Transverse colon (tissue), 4 donors: Measurements from ENCODE around the gene GAREM1. TPM values are rescaled to one million over a fixed set of nuclear protein-coding genes. Genes with fewer than 3 reads are reported as not detected.

ENCODE experiments used
- DNase-seq: peaks from one replicate; pipeline ENCODE4 v3.0.0-alpha.2; 2019
- H3K27ac ChIP-seq, 4 donors: fragments of 200-600 bp; sonication (generic); 2 replicates each; pipeline ENCODE4 v1.5.1; 2016 to 2018; ENCODE audit warnings: inconsistent platforms in 4 of 4
- H3K27me3 ChIP-seq: fragments of 200-600 bp; sonication (generic); 2 replicates; pipeline ENCODE4 v1.5.1; 2017; ENCODE audit warnings: inconsistent platforms
- H3K36me3 ChIP-seq, 4 donors: fragments of 200-600 bp; sonication (generic); 2 replicates each; pipeline ENCODE4 v1.5.1; 2017 to 2019; ENCODE audit warnings: inconsistent platforms in 4 of 4
- H3K4me1 ChIP-seq, 4 donors: fragments of 200-600 bp; sonication (generic); 2 replicates each; pipeline ENCODE4 v1.5.1; 2017 to 2020; ENCODE audit warnings: inconsistent platforms in 4 of 4
- H3K4me3 ChIP-seq, 4 donors: fragments of 200-600 bp; sonication (generic); 1 replicate in 1 of 4; 2 replicates in 3 of 4; pipeline versions ENCODE4 v1.5.1 to v1.6.1; 2017 to 2019; ENCODE audit warnings: inconsistent platforms in 4 of 4
- H3K9me3 ChIP-seq, 2 donors: fragments of 200-600 bp; sonication (generic); 2 replicates each; pipeline ENCODE4 v1.5.1; 2017 to 2019; ENCODE audit warnings: inconsistent platforms in 2 of 2
- EP300 ChIP-seq: sonication (generic); formaldehyde crosslinking; IDR thresholded peaks from one replicate; pipeline ENCODE4 v1.6.1; 2017; ENCODE audit warnings: antibody characterized with exemption, low read depth
- POLR2A ChIP-seq: fragments of 450-650 bp; IDR thresholded peaks from one replicate; pipeline ENCODE4 v1.6.1; 2016; ENCODE audit warnings: antibody characterized with exemption, mild to moderate bottlenecking, moderate library complexity
- POLR2AphosphoS5 ChIP-seq, 3 donors: sonication (generic); formaldehyde crosslinking; IDR thresholded peaks; one replicate each; pipeline ENCODE4 v1.6.1; 2016; ENCODE audit warnings: antibody characterized with exemption in 3 of 3
- WGBS, 2 donors: methylation state at CpG; one replicate each; pipeline ENCODE4 v1.1.5; 2018; ENCODE audit warnings: low coverage in 1 of 2; 5-methylcytosine and 5-hydroxymethylcytosine counted together
- in situ Hi-C, 4 donors: fragments of 200-750 bp; cut with MboI; loops; one replicate each; pipeline versions ENCODE4 v1.15.0 to v1.15.1; 2017; ENCODE audit warnings: low sequenced_read_pairs in 3 of 4, low pct_ligation_motif_present in 1 of 4, low pct_unique_long_range_greater_than_20kb in 1 of 4
- intact Hi-C: fragments of 100-400 bp; cut with DNase I; formaldehyde crosslinking; loops from one replicate; pipeline ENCODE4 v1.15.1; 2023; ENCODE audit warnings: low total_unique reads
- total RNA-seq, 4 donors: library from RNA; depleted of rRNA; stranded (reverse); fragments of >200 nt; gene quantifications; one replicate each; pipeline ENCODE4 v1.1.0, GENCODE V29; 2016
- TF ChIP-seq, protein P1 (sequence below), 5 experiments: fragments of 200-600 bp in 3 of 5; fragments of 450-650 bp in 2 of 5; sonication (generic) in 3 of 5; IDR thresholded peaks; 1 replicate in 2 of 5; 2 replicates in 3 of 5; pipeline ENCODE4 v1.5.1; 2016 to 2017; ENCODE audit warnings: antibody characterized with exemption in 5 of 5, inconsistent platforms in 3 of 5, mild to moderate bottlenecking in 2 of 5, moderate library complexity in 1 of 5

The GAREM1 gene
- total RNA-seq, 4 donors from 2014 or later = 7.9 to 47.6 (median 25.9) TPM

DNA sequence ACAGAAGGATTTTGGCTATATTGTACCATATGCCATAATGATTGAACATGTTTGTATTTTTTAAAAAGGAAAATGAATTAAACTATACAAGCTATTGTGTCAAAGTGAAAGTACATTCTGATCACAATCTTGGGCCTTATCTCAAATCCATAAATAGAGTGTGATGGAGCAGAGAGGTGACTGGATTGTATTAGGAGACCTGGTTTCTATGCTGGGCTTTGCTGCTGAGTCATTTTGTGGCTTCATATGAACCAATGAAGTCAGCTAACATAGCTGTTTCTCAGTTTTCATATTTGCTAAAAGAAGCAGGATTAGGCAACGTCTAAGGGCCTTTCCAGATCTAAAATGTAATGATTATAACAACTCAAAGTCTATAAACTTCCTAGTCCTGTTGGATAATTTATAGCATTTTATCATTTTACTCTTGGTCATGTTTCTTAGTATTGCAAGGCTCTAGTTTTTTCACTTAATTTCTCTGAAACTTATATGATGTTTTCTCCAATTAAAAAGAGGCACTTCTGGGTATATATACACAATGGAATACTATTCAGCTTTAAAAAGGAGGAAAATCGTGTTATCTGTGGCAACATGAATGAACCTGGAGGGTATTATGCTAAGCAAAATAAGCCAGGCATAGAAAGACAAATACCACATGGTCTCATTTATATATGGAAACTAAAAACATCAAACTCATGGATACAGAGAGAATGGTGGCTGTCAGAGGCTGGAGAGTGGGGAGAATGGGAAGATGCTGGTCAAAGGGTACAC, 168.5 kb downstream of the GAREM1 start:
- H3K27ac ChIP-seq = peak overlapping the region in 3 of 4 donors; percentile 7 to 52 (median 32)
- peaks cover 0 to 22% (median 6%) of the 10 kb centered on the region in 4 donors for H3K4me1 ChIP-seq
- no peaks in the 10 kb centered on the region for H3K36me3 ChIP-seq
- WGBS, 2 donors = 47 to 50% methylated on average over 2 of the region's 2 CpGs
- no peak overlapping the region for H3K4me3 ChIP-seq
- no peak for TF ChIP-seq EP300
- no peak for TF ChIP-seq POLR2AphosphoS5 (IDR thresholded peaks at IDR 0.05)
- TF ChIP-seq, protein P1, sequence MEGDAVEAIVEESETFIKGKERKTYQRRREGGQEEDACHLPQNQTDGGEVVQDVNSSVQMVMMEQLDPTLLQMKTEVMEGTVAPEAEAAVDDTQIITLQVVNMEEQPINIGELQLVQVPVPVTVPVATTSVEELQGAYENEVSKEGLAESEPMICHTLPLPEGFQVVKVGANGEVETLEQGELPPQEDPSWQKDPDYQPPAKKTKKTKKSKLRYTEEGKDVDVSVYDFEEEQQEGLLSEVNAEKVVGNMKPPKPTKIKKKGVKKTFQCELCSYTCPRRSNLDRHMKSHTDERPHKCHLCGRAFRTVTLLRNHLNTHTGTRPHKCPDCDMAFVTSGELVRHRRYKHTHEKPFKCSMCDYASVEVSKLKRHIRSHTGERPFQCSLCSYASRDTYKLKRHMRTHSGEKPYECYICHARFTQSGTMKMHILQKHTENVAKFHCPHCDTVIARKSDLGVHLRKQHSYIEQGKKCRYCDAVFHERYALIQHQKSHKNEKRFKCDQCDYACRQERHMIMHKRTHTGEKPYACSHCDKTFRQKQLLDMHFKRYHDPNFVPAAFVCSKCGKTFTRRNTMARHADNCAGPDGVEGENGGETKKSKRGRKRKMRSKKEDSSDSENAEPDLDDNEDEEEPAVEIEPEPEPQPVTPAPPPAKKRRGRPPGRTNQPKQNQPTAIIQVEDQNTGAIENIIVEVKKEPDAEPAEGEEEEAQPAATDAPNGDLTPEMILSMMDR (IDR thresholded peaks at IDR 0.05) = no peak
- no peak for TF ChIP-seq POLR2A
- intact Hi-C loops = no loop called here
- no peaks in the 10 kb centered on the region for H3K9me3 ChIP-seq
- no peak for DNase-seq
- no peaks in the 10 kb centered on the region for H3K27me3 ChIP-seq
- in situ Hi-C loops = no loop called here

DNA sequence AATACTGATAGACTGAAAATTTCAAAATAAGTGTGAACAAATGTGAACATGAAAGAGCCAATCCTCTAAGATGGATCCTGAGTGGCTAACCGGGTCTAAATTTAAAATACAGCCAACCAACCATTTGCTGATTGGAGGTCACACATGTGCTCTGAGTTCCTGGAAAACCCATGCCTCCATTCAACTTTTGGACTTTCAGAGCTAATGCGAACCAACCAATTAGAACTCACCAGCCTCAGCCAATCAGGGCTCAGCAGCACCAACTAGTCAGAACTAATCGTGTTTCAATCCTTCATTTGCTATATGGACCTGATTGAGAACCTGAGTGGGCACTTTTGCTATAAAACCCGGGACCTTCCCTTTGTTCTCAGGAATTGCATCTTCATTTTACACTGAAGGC, 169.3 kb downstream of the GAREM1 start:
- 86 to 88% methylated on average over 2 to 4 of the region's 4 CpGs for WGBS, 2 donors
- Histone ChIP-seq H3K4me1 (peaks cover 0 to 22% (median 6%) of the 10 kb centered on the region in 4 donors), H3K9me3 (no peaks in the 10 kb centered on the region), H3K4me3 (no peak overlapping the region), H3K27ac (peak overlapping the region in 3 of 4 donors; percentile 7 to 52 (median 32)), H3K27me3 (no peaks in the 10 kb centered on the region), H3K36me3 (no peaks in the 10 kb centered on the region)
- intact Hi-C loops = no loop called here
- DNase-seq = no peak
- in situ Hi-C loops = no loop called here
- TF ChIP-seq POLR2A (no peak), EP300 (no peak), POLR2AphosphoS5 (IDR thresholded peaks at IDR 0.05) (no peak)
- TF ChIP-seq, protein P1 (IDR thresholded peaks at IDR 0.05) = no peak

DNA sequence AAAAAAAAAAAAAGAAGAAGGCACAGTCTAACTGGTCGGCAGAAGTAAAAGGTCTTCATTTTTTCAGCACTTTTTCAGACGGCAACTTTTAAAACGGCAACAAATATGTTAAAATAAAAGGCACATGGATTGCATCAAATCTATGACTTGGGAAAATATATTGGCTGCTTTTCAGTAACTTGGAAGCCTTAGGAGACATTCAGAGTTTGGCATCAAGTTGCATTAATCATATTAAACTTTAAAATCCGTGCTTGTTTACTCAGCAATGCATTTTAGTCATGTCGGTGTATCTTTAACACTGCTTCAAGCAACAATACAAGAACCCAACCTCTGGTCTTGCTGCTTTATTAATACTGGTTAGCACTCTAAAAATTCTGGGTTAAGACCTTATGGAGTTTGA, 169.8 kb downstream of the GAREM1 start:
- Histone ChIP-seq H3K4me1 (peaks cover 0 to 22% (median 8%) of the 10 kb centered on the region in 4 donors), H3K4me3 (no peak overlapping the region), H3K27me3 (no peaks in the 10 kb centered on the region), H3K9me3 (no peaks in the 10 kb centered on the region), H3K27ac (peak overlapping the region in 2 of 4 donors; percentile 32 to 52), H3K36me3 (no peaks in the 10 kb centered on the region)
- in situ Hi-C loops = no loop called here
- DNase-seq = no peak
- intact Hi-C loops = no loop called here
- WGBS, 2 donors = 66 to 74% methylated on average over 4 to 5 of the region's 5 CpGs
- TF ChIP-seq EP300 (no peak), POLR2AphosphoS5 (IDR thresholded peaks at IDR 0.05) (no peak), POLR2A (no peak)
- TF ChIP-seq, protein P1 (IDR thresholded peaks at IDR 0.05) = no peak

DNA sequence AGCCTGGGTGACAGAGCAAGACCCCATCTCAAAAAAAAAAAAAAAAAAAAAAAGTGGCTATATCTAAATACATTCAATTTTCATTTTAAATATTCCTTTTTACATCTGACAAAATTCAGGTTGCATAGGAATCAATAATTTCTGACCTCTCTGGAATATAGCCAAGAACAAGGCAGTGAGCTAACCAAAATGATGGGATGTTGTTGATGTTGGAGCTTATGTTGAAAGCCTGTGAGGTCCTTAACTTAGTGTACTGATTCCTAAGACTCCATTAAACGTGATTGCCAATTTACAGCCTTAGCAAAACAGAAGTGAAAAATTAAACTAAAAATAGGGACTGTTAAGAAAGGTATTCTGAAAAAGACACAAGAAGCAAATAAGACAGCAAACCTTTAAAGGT, 171.2 kb downstream of the GAREM1 start:
- H3K27me3 ChIP-seq = no peaks in the 10 kb centered on the region
- H3K9me3 ChIP-seq = no peaks in the 10 kb centered on the region
- TF ChIP-seq POLR2A (no peak), POLR2AphosphoS5 (IDR thresholded peaks at IDR 0.05) (no peak), EP300 (no peak)
- TF ChIP-seq, protein P1 (IDR thresholded peaks at IDR 0.05) = no peak
- WGBS, 2 donors = 61 to 79% methylated on average over 1 of the region's 1 CpG
- intact Hi-C loops = no loop called here
- H3K36me3 ChIP-seq = no peaks in the 10 kb centered on the region
- H3K4me1 ChIP-seq = peaks cover 0 to 27% (median 9%) of the 10 kb centered on the region in 4 donors
- H3K4me3 ChIP-seq = no peak overlapping the region
- H3K27ac ChIP-seq = no peak overlapping the region
- in situ Hi-C loops = loop anchor here in 1 of 4 donors (25.0 kb wide), 1 partner anchor 163 kb away; the partner anchor contains the start of gene GAREM1
- no peak for DNase-seq
